Right ventricle myocardium inferior (tissue), 1 donor: Measurements from ENCODE around the gene SULT1A1. TPM values are rescaled to one million over a fixed set of nuclear protein-coding genes. Genes with fewer than 3 reads are reported as not detected.
"Not testable (repeated sequence)": the region's sequence is repeated elsewhere in the genome, so short reads cannot be mapped to it uniquely, and the experiment has no call there.

Experiments used
- ATAC-seq: fragments of 200-7000 bp; cut with Tn5 transposase; one replicate; pipeline ENCODE4 v1.9.1; 2020; ENCODE audit warnings: mild to moderate bottlenecking, moderate library complexity
- DNase-seq: peaks from one replicate; pipeline ENCODE4 v3.0.0; 2021; ENCODE audit errors: missing footprints
- intact Hi-C: fragments of 100-400 bp; cut with DNase I; formaldehyde crosslinking; loops from one replicate; pipeline ENCODE4 v1.11.0; 2022
- total RNA-seq: library from RNA; stranded (reverse); fragmentation: NEBNext Ultra II Directional; extraction: Animal tissue kit (Norgen Biotek cat#: 25700); gene quantifications from one replicate; pipeline ENCODE4 v1.2.1, GENCODE V29; 2021
- donor health status: DM: no; HTN: yes; CAD: no; lungs with severe emphysema.

The SULT1A1 gene
- total RNA-seq, 1 donor from 2014 or later = 14.8 TPM

DNA sequence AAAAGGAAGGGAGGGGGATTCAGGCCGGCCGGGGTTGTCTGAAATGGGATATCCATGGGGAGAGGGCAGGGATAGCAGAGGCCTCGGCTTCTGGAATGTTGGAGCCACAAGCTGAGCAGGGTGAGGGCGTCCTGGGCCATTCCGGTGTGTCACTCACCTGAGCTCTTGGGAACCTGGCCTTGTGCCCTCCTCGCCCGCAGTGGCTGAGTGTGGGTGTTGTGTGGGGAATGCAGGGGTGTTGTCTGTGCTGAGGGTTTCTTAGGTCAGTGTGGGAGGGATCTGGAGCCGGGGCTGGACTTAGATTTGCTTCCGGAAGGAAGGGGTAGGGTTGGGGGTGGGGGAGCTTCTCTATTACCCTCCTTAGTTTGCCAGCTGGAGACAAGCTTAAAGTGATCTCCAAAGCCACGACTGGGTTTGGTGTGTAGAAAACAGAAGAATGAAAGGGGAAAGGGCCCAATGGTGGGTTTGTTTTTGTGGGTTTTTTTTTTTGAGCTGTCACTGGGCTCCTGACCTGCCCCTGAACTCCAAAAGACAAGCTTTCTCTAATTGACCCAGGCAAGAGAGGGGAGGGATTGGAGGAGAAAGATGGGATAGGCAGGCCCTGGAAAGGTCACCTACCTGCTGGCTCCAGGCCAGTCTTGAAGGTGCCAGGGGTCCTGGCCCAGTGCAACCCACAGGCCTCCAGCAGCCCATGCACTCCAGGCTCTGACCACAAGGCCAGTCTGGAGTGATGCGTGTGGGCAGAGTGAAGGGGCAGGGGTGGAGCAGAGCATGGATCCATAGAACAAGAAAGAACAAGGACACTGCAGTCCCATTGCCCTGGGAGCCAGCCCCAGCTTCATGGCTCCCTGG lies 12.8 kb downstream of the SULT1A1 start, which contains the start of gene SULT1A2:
SULT1A2 (minus strand) TSS at position 211 of the 852 bp plus-strand sequence. CDS start 1,120 bp downstream, outside the sequence.
- DNase-seq (no peak), ATAC-seq (peak; percentile 45)
- intact Hi-C loops = no loop called here

- ATAC-seq (no peak), DNase-seq (no peak)
- intact Hi-C loops = no loop called here
Observed at GRCh38 chr16:28596115-28596630, 13.7 kb downstream of the SULT1A1 start.

- DNase-seq, intact Hi-C loops, ATAC-seq: not testable (repeated sequence)
Observed at GRCh38 chr16:28595451-28595850, 14.4 kb downstream of the SULT1A1 start.

GRCh38 chr16:28592979-28593553 lies 16.8 kb downstream of the SULT1A1 start:
- no peak for DNase-seq
- no peak for ATAC-seq
- intact Hi-C loops = no loop called here

DNA sequence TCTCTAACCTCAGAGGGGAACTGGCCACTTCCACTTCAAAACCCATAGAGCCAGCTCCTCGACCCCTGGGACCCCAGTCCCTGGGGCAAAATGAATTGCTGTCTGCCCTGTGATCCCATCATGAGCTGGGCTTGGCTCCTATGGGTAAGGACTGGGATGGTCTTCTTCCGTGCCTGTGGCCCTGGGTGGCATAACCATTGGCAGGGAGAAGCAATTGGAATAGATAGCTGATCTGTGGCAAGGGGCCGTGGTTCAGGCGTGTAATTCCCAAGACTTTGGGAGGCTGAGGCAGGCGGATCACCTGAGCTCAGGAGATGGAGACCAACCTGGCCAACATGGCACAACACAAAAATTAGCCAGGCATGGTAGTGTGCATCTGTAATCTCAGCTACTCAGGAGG lies 17.3 kb downstream of the SULT1A1 start:
- ATAC-seq (no peak), DNase-seq (no peak)
- intact Hi-C loops = no loop called here

DNA sequence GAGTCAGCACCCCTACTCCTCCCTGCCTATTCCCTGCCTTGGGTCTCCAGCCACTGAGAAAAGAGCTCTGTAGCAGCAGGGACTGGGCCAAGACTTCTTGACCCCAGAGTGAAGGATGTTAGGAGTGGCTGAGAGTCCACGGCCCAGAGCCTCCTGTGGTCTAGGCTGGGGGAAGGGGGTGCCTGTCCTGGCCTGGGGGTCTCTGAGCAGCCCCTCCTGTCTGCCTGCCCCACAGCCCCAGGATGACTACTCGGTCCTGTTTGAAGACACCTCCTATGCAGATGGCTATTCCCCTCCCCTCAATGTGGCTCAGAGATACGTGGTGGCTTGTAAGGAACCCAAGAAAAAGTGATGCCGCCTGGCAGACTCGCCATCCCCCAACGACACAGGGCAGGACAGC lies 18.5 kb downstream of the SULT1A1 start:
- DNase-seq = no peak
- intact Hi-C loops = no loop called here
- no peak for ATAC-seq

DNA sequence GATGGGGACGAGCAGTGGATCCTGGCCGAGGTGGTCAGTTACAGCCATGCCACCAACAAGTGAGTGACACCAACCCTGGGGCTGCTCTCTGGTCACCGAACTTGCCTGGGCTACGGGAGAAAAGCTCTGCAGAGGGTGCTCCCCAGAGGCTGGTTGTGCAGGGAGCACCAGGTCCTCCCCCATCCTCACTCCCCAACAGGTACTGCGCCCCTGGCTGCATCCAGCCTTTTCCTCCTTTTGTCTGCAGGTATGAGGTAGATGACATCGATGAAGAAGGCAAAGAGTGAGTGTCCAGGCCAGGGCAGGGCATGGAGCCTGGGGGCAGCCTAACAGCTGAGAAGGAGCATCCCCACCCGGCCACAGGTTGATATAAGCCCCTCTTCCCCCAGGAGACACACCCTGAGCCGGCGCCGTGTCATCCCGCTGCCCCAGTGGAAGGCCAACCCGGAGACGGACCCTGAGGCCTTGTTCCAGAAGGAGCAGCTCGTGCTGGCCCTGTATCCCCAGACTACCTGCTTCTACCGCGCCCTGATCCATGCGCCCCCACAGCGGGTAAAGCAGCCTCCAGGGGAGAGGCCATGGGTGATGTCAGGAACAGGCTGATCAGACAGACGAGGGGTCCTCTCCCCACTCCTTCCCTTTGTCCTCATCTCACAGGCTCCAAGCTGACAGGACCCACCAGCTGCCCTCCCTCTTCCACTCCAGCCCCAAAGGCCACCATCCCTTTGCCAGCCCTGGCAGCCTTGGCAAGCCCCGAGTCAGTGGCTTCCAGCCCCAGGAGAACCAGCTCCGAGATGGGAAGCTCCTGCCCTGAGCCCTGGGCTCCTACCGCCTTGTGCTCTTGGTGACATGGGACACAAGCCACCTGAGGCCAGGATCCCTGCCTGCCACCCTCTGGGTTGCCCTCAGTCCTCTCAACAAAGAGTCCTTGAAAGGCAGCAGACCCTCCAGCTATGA lies 19.2 kb downstream of the SULT1A1 start:
- ATAC-seq (no peak), DNase-seq (no peak)
- intact Hi-C loops = no loop called here

DNA sequence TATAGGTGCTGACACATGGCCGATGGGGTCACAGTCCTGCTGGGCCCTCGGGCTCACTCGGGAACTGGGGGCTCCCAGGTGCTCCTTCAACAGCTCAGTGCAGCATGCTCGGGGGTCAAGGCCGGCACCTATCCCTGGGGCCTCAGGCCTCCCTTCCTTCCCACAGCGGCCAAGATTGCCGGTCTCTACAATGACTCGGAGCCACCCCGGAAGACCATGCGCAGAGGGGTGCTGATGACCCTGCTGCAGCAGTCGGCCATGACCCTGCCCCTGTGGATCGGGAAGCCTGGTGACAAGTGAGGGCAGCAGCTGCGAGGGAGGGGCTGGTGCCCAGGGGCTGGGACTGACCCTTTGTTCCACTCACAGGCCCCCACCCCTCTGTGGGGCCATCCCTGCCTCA lies 19.9 kb downstream of the SULT1A1 start:
- intact Hi-C loops = no loop called here
- peak; percentile 49 for DNase-seq
- no peak for ATAC-seq

DNA sequence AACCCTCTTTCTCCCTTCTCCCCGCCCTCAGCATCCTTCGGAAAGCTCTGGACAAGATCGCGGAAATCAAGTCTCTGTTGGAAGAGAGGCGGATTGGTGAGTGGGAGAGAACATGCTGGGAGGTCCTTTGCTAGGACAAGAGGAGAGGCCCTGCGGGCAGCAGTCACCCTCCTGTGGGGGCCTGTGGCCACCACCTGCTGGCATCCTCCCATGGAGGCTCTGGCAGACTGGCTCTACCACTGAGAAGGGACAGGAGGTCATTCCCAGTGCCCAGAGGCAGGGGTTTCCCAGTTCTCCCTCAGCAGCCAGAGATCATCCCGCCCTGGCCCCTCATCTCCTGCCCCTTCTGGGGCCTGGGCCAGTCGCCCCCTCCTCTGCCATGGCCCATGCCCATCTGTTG lies 20.8 kb downstream of the SULT1A1 start:
- DNase-seq (no peak), ATAC-seq (no peak)
- intact Hi-C loops = no loop called here

DNA sequence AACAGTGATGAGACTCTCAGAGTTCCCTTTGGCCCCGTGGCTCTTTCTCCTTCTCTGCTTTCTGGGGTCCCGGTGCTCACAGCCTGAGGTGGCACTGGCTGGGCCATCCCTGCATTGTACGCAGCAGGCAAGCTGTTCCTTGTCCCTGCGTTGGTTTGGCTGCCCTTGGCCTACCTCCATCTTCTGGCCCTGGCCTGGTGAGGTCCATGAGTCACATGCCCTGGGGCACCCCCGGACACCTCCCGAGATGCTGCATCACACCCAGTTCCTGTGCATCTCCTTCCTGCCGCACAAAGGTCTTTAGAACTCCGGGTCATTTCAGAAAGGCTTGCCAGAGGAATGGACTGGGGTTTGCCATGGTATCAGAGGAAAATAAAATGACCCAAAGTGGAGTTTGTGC lies 22.5 kb downstream of the SULT1A1 start:
- intact Hi-C loops = no loop called here
- DNase-seq (no peak), ATAC-seq (no peak)

DNA sequence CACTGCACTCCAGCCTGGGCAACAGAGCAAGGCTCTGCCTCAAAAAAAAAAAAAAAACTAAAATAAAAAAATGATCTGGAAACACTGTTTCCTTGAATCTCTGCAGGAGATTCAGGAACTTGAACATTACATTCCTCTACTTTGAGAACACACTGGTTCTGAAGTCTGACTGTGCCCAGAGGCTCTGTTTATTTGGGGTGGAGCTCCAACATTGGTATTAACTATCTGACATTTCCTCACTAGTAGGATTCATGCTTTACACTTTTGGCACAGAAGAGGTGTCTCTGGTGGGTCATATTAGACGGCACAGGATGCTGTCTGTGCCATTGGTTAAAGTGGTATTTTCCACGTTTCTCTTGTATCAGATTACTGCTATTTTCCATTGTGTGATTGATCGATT lies 23.4 kb downstream of the SULT1A1 start:
- ATAC-seq (no peak), DNase-seq (no peak)
- intact Hi-C loops = no loop called here

DNA sequence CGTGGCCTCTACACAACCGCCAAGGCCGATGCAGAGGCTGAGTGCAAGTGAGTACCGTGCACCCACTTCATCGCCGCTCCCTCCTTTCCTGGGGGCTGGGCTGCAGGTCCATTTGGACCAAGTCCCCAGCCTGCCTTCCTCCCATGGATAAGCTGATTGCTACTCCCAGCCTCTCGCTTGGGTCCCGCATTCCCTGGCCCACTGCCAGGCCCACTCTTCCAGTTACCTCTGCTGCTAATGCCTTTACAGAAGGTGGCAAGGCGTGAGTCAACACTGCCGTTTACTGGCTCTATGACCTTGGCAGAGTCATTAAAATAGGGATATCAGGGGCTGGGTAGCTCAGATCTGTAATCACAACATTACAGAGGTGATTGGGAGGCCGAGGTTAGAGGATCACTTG lies 24.2 kb downstream of the SULT1A1 start:
- DNase-seq (no peak), ATAC-seq (no peak)
- intact Hi-C loops = no loop called here

DNA sequence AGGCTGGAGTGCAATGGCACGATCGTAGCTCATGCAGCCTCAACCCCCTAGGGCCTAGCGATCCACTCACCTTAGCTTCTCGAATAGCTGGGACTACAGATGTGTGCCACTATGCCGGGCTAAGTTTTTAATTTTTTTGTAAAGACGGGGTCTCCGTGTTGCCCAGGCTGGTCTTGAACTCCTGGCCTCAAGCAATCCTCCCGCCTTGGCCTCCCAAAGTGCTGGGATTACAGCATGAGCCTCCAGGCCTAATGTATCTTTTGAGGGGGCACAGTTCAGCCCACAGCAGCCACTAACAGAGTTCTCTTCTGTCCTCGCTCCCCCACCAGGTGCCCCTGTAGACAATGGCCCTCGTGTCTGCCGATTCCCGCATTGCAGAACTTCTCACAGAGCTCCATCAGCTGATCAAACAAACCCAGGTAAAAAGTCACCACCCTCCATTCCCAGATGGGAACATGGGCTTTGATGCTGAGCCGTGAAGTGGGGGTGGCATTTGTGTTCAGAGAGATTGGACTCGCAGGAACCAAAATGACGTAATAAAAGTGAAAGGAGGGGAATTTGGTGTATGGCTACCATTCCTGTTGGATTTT lies 29.0 kb downstream of the SULT1A1 start:
- ATAC-seq (no peak), DNase-seq (no peak)
- intact Hi-C loops = no loop called here

GRCh38 chr16:28575446-28576109 lies 34.3 kb downstream of the SULT1A1 start:
- ATAC-seq (no peak), DNase-seq (no peak)
- intact Hi-C loops = no loop called here

- intact Hi-C loops = no loop called here
- DNase-seq = no peak
- ATAC-seq = no peak
Observed at GRCh38 chr16:28574925-28575324, 34.9 kb downstream of the SULT1A1 start.

DNA sequence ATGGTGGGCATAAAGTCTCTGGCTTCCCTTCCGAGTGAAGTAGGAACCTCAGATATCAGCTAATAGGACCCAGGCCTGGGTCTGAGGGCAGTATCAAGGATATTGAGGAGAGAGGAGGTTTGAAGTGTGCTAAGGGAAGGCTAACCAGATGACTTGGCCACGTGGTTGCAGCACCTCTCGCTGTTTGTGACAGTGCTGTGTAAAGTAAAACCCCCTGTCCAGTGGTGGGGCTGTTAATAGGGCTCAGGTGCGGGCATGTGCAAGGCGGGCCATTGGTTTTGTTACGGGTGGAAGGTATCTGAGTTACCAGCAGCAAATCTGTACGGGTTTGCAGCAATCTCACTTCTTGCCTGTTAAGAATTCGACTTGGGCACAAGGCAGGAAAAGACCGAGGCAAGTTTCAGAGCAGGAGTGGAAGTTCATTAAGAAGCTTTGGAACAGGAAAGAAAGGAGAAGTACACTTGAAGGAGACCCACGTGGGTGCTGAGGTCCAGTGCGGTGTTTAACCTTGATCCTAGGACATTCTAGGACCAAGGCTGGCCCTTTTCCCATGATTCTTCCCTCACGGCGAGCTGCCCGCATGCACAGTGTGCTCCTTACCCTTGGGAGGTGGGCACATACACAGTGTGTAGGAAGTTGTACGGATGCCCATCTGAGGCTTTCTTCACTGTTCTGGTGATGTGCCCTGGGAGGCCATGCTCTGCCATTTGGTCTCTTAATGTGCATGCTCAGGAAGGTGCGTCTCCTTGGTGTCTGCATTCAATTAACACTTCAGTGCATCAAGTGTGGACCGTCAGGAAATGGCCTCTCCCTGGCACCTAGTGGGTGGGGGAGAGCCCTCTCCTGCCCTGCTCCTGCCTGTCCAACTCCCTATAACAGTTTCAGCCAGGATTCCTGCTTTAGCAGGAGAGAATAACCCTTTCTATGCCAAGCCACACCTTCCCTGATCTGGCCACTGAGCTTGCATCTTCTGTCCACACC lies 35.8 kb downstream of the SULT1A1 start:
- DNase-seq (no peak), ATAC-seq (no peak)
- intact Hi-C loops = no loop called here
